SK-N-SH treated with all-trans-retinoic acid at 6 μM for 48 hours (cell line): ENCODE results near the gene ZSCAN23.

Experiments
- ATAC-seq: fragments of 200-7000 bp; cut with Tn5 transposase; 3 replicates; pipeline ENCODE4 v1.9.1; 2020; ENCODE audit warnings: mild to moderate bottlenecking, moderate library complexity
- ARNTL ChIP-seq: fragments of 450-650 bp; formaldehyde crosslinking; IDR thresholded peaks from 2 replicates; pipeline ENCODE4 v1.5.0; 2020; ENCODE audit warnings: low read depth, mild to moderate bottlenecking, moderate library complexity, borderline replicate concordance
- BACH2 ChIP-seq: fragments of 250-450 bp; sonication (Bioruptor Pico); IDR thresholded peaks from 2 replicates; pipeline ENCODE4 v1.9.0; 2021; ENCODE audit warnings: mild to moderate bottlenecking, borderline replicate concordance
- CSDC2 ChIP-seq: fragments of 250-450 bp; sonication (Bioruptor Pico); IDR thresholded peaks from 2 replicates; pipeline ENCODE4 v1.5.0; 2020; ENCODE audit warnings: mild to moderate bottlenecking, moderate library complexity
- ESRRG ChIP-seq: fragments of 250-450 bp; sonication (Bioruptor Pico); IDR thresholded peaks from 2 replicates; pipeline ENCODE4 v1.6.1; 2021; ENCODE audit warnings: mild to moderate bottlenecking
- GLIS3 ChIP-seq: fragments of 250-450 bp; sonication (Bioruptor Pico); IDR thresholded peaks from 2 replicates; pipeline ENCODE4 v1.5.0; 2020; ENCODE audit warnings: mild to moderate bottlenecking, moderate library complexity
- ISL1 ChIP-seq: fragments of 250-450 bp; sonication (Bioruptor Pico); IDR thresholded peaks from 2 replicates; pipeline ENCODE4 v2.1.2; 2022; ENCODE audit warnings: mild to moderate bottlenecking, moderate library complexity
- OSR1 ChIP-seq: fragments of 250-450 bp; sonication (Bioruptor Pico); IDR thresholded peaks from 2 replicates; pipeline ENCODE4 v1.8.0; 2022; ENCODE audit warnings: moderate library complexity, mild to moderate bottlenecking, inconsistent platforms
- RARB ChIP-seq: fragments of 250-450 bp; sonication (Bioruptor Pico); IDR thresholded peaks from 2 replicates; pipeline ENCODE4 v1.8.0; 2021; ENCODE audit warnings: mild to moderate bottlenecking, moderate library complexity
- SNAI2 ChIP-seq: fragments of 250-450 bp; sonication (Bioruptor Pico); IDR thresholded peaks from 2 replicates; pipeline ENCODE4 v1.5.0; 2020; ENCODE audit warnings: mild to moderate bottlenecking, moderate library complexity
- TCF4 ChIP-seq: fragments of 250-450 bp; sonication (Bioruptor Pico); IDR thresholded peaks from 2 replicates; pipeline ENCODE4 v1.8.0; 2021; ENCODE audit warnings: mild to moderate bottlenecking, moderate library complexity, borderline replicate concordance
- TOX ChIP-seq: fragments of 250-450 bp; sonication (Bioruptor Pico); IDR thresholded peaks from 2 replicates; pipeline ENCODE4 v1.8.0; 2021; ENCODE audit warnings: mild to moderate bottlenecking, moderate library complexity, borderline replicate concordance
- ZFP3 ChIP-seq: fragments of 250-450 bp; sonication (Bioruptor Pico); IDR thresholded peaks from 2 replicates; pipeline ENCODE4 v1.5.0; 2020; ENCODE audit warnings: mild to moderate bottlenecking, moderate library complexity
- ZFP30 ChIP-seq: fragments of 450-650 bp; formaldehyde crosslinking; IDR thresholded peaks from 2 replicates; pipeline ENCODE4 v1.5.0; 2022; ENCODE audit warnings: mild to moderate bottlenecking, moderate library complexity
- ZNF565 ChIP-seq: fragments of 450-650 bp; formaldehyde crosslinking; conservative IDR thresholded peaks from 2 replicates; pipeline ENCODE4 v1.5.0; 2020; ENCODE audit warnings: low read depth, mild to moderate bottlenecking, moderate library complexity
- ZNF70 ChIP-seq: fragments of 450-650 bp; formaldehyde crosslinking; IDR thresholded peaks from 2 replicates; pipeline ENCODE4 v1.5.0; 2020; ENCODE audit warnings: mild to moderate bottlenecking, moderate library complexity
- ZNF8 ChIP-seq: fragments of 450-650 bp; formaldehyde crosslinking; IDR thresholded peaks from 2 replicates; pipeline ENCODE4 v1.5.0; 2020; ENCODE audit warnings: mild to moderate bottlenecking, moderate library complexity
- TF ChIP-seq, protein P1 (sequence below): fragments of 250-450 bp; sonication (Bioruptor Pico); IDR thresholded peaks from 2 replicates; pipeline ENCODE4 v1.8.0; 2020; ENCODE audit warnings: mild to moderate bottlenecking, moderate library complexity, borderline replicate concordance
- TF ChIP-seq, protein P2 (sequence below): fragments of 250-450 bp; sonication (Bioruptor Pico); IDR thresholded peaks from 2 replicates; pipeline ENCODE4 v1.5.1; 2021; ENCODE audit warnings: mild to moderate bottlenecking, moderate library complexity
- TF ChIP-seq, protein P3 (sequence below): fragments of 250-450 bp; sonication (Bioruptor Pico); IDR thresholded peaks from 2 replicates; pipeline ENCODE4 v1.5.0; 2020; ENCODE audit warnings: mild to moderate bottlenecking, moderate library complexity
- TF ChIP-seq, protein P4 (sequence below): fragments of 250-450 bp; sonication (Bioruptor Pico); IDR thresholded peaks from 2 replicates; pipeline ENCODE4 v1.8.0; 2021; ENCODE audit warnings: low read depth, mild to moderate bottlenecking, moderate library complexity, borderline replicate concordance

ZSCAN23 gene

DNA sequence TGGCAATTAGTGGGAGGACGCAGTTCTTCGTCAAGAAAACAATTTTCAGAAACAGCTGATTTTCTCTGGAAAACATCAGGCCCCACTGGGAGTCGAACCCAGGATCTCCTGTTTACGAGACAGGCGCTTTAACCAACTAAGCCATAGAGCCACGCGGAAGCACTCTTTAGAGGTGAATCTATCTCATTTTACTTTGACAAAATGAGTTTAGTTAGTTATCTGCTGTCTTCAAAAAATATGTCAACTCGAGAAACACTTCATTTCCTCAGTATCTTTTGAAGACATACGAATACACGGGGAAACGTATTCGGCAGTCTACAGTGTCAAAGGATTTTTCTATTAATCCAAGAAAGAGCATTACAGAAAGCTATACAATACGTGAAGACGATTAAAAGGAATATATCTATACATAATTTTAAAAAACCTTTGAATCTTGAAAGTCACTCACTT lies 45.6 kb upstream of the ZSCAN23 start (continued):
- TF ChIP-seq ZNF565 (CRISPR knock-in tag) (no peak), SNAI2 (no peak)

DNA sequence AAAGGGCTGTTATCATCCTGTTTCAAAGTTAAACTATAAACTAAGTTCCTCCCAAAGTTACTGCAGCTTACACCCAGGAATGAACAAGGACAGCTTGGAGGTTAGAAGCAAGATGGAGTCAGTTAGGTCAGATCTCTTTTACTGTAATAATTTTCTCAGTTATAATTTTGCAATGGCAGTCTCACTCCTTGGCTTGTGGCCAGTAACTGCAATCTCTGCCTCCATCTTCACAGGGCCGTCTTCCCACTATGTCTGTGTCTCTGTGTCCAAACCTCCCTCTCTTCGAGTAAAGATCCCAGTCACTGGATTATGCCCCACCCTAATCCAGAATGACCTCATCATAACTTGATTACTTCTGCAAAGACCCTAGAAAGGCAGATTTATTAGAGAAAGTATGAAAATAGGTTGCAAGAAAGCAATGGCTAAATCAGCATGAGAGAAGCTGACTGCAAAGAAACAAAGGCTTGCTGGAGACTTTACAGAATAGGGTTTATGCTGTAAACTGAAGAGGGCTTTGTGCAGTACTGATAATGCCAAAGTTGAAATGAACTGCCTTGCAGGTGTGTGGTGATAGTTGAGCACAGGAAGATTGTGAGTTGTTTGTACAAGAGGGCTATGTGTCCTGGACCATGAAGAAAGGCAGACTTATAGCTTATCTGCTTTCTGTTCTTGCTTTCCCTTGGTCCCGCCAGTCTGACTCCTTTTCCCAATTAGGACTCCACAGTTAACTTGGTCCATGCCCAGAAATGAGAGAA lies 43.9 kb upstream of the ZSCAN23 start:
- no peak for ATAC-seq
- TF ChIP-seq ESRRG (CRISPR knock-in tag) = no peak
- TF ChIP-seq TCF4 (CRISPR knock-in tag) = no peak
- no peak for TF ChIP-seq SNAI2
- no peak for TF ChIP-seq ZFP30
- no peak for TF ChIP-seq ISL1 (CRISPR knock-in tag)
- TF ChIP-seq, protein P1, sequence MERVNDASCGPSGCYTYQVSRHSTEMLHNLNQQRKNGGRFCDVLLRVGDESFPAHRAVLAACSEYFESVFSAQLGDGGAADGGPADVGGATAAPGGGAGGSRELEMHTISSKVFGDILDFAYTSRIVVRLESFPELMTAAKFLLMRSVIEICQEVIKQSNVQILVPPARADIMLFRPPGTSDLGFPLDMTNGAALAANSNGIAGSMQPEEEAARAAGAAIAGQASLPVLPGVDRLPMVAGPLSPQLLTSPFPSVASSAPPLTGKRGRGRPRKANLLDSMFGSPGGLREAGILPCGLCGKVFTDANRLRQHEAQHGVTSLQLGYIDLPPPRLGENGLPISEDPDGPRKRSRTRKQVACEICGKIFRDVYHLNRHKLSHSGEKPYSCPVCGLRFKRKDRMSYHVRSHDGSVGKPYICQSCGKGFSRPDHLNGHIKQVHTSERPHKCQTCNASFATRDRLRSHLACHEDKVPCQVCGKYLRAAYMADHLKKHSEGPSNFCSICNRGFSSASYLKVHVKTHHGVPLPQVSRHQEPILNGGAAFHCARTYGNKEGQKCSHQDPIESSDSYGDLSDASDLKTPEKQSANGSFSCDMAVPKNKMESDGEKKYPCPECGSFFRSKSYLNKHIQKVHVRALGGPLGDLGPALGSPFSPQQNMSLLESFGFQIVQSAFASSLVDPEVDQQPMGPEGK (CRISPR knock-in tag) = no peak
- no peak for TF ChIP-seq ZFP3 (CRISPR knock-in tag)
- TF ChIP-seq OSR1 (CRISPR knock-in tag) = no peak
- no peak for TF ChIP-seq ZNF565 (CRISPR knock-in tag)
- TF ChIP-seq ZNF8 (CRISPR knock-in tag) = no peak
- TF ChIP-seq, protein P2, sequence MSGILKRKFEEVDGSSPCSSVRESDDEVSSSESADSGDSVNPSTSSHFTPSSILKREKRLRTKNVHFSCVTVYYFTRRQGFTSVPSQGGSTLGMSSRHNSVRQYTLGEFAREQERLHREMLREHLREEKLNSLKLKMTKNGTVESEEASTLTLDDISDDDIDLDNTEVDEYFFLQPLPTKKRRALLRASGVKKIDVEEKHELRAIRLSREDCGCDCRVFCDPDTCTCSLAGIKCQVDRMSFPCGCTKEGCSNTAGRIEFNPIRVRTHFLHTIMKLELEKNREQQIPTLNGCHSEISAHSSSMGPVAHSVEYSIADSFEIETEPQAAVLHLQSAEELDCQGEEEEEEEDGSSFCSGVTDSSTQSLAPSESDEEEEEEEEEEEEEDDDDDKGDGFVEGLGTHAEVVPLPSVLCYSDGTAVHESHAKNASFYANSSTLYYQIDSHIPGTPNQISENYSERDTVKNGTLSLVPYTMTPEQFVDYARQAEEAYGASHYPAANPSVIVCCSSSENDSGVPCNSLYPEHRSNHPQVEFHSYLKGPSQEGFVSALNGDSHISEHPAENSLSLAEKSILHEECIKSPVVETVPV (CRISPR knock-in tag) = no peak
- no peak for TF ChIP-seq CSDC2 (CRISPR knock-in tag)
- TF ChIP-seq ARNTL (CRISPR knock-in tag) = no peak
- no peak for TF ChIP-seq RARB (CRISPR knock-in tag)
- TF ChIP-seq TOX (CRISPR knock-in tag) = no peak
- no peak for TF ChIP-seq BACH2 (CRISPR knock-in tag)
- TF ChIP-seq, protein P3, sequence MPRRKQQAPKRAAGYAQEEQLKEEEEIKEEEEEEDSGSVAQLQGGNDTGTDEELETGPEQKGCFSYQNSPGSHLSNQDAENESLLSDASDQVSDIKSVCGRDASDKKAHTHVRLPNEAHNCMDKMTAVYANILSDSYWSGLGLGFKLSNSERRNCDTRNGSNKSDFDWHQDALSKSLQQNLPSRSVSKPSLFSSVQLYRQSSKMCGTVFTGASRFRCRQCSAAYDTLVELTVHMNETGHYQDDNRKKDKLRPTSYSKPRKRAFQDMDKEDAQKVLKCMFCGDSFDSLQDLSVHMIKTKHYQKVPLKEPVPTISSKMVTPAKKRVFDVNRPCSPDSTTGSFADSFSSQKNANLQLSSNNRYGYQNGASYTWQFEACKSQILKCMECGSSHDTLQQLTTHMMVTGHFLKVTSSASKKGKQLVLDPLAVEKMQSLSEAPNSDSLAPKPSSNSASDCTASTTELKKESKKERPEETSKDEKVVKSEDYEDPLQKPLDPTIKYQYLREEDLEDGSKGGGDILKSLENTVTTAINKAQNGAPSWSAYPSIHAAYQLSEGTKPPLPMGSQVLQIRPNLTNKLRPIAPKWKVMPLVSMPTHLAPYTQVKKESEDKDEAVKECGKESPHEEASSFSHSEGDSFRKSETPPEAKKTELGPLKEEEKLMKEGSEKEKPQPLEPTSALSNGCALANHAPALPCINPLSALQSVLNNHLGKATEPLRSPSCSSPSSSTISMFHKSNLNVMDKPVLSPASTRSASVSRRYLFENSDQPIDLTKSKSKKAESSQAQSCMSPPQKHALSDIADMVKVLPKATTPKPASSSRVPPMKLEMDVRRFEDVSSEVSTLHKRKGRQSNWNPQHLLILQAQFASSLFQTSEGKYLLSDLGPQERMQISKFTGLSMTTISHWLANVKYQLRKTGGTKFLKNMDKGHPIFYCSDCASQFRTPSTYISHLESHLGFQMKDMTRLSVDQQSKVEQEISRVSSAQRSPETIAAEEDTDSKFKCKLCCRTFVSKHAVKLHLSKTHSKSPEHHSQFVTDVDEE (CRISPR knock-in tag) = no peak

DNA sequence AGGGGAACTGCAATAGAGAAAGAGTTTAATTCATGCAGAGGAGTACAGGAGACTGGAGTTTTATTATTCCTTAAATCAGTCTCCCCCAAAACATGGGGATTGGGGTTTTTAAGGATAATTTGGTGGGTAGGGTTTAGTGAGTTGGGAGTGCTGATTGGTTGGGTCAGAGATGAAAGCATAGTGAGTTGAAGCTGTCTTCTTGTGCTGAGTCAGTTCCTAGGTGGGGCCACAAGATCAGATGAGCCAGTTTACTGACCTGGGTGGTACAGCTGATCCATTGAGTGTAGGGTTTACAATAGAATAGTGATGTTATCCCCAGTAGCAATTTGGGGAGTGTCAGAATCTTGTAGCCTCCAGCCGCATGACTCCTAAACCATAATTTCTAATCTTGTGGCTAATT lies 43.2 kb upstream of the ZSCAN23 start:
- ATAC-seq = no peak

More for the DNA sequence above, 43.2 kb upstream of the ZSCAN23 start:
- TF ChIP-seq ARNTL (CRISPR knock-in tag) (no peak), ZFP30 (no peak), ZNF565 (CRISPR knock-in tag) (no peak), RARB (CRISPR knock-in tag) (no peak), TCF4 (CRISPR knock-in tag) (no peak), ZNF70 (CRISPR knock-in tag) (no peak), TOX (CRISPR knock-in tag) (no peak), GLIS3 (CRISPR knock-in tag) (no peak), ESRRG (CRISPR knock-in tag) (no peak), SNAI2 (no peak), BACH2 (CRISPR knock-in tag) (no peak), CSDC2 (CRISPR knock-in tag) (no peak), ISL1 (CRISPR knock-in tag) (no peak)
- TF ChIP-seq, protein P3 (CRISPR knock-in tag) = no peak
- TF ChIP-seq, protein P4, sequence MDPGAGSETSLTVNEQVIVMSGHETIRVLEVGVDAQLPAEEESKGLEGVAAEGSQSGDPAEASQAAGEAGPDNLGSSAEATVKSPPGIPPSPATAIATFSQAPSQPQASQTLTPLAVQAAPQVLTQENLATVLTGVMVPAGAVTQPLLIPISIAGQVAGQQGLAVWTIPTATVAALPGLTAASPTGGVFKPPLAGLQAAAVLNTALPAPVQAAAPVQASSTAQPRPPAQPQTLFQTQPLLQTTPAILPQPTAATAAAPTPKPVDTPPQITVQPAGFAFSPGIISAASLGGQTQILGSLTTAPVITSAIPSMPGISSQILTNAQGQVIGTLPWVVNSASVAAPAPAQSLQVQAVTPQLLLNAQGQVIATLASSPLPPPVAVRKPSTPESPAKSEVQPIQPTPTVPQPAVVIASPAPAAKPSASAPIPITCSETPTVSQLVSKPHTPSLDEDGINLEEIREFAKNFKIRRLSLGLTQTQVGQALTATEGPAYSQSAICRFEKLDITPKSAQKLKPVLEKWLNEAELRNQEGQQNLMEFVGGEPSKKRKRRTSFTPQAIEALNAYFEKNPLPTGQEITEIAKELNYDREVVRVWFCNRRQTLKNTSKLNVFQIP (CRISPR knock-in tag) = no peak
- TF ChIP-seq, protein P1 (CRISPR knock-in tag) = no peak
- TF ChIP-seq, all 23 proteins: peak for 0
